HEK293 (cell line): ENCODE results near the gene ALG6.

Experiments used
- CTCF ChIA-PET: fragments of 350-600 bp; formaldehyde crosslinking; extraction: SDS; loops from one replicate; lab custom pipeline; 2021; ENCODE audit warnings: antibody characterized with exemption; lab: Yijun Ruan, JAX
- POLR2A ChIA-PET: fragments of 300-600 bp; formaldehyde crosslinking; extraction: SDS; loops from one replicate; lab custom pipeline; 2020; ENCODE audit warnings: antibody characterized with exemption, inconsistent platforms; lab: Yijun Ruan, JAX
- H3K27ac ChIP-seq: fragments of 200-500 bp; sonication (Bioruptor generic); 2 replicates; pipeline ENCODE4 v1.5.1; 2014; ENCODE audit warnings: low read depth, low read length, control low read depth, inconsistent platforms; ENCODE audit errors: extremely low read depth
- H3K36me3 ChIP-seq, 2 experiments: fragments of 200-500 bp in 1 of 2; sonication (Bioruptor generic) in 1 of 2; 1 replicate in 1 of 2; 2 replicates in 1 of 2; pipeline ENCODE4 v1.5.1; 2014 to 2017; ENCODE audit warnings: inconsistent platforms in 2 of 2, low read length in 2 of 2; ENCODE audit not compliant: control insufficient read depth in 2 of 2, insufficient read depth in 1 of 2
- H3K4me1 ChIP-seq: fragments of 200-500 bp; sonication (Bioruptor generic); 2 replicates; pipeline ENCODE4 v1.5.1; 2014; ENCODE audit warnings: mild to moderate bottlenecking, low read length, inconsistent platforms; ENCODE audit not compliant: control insufficient read depth, insufficient read depth
- H3K4me3 ChIP-seq: 2 replicates; pipeline ENCODE4 v1.5.1; 2011; ENCODE audit warnings: low read depth, mild to moderate bottlenecking, control low read depth, low read length, moderate library complexity
- H3K9me3 ChIP-seq: fragments of 200-500 bp; sonication (Bioruptor generic); 2 replicates; pipeline ENCODE4 v1.5.1; 2014; ENCODE audit warnings: low read depth, low read length, inconsistent platforms; ENCODE audit not compliant: control insufficient read depth, insufficient read depth
- FEZF1 ChIP-seq: fragments of 450-650 bp; formaldehyde crosslinking; IDR thresholded peaks from 2 replicates; pipeline ENCODE4 v1.5.1; 2016; ENCODE audit warnings: missing biosample characterization, missing genetic modification characterization
- GLI4 ChIP-seq: fragments of 450-650 bp; formaldehyde crosslinking; IDR thresholded peaks from 2 replicates; pipeline ENCODE4 v1.5.1; 2016; ENCODE audit warnings: missing biosample characterization, missing genetic modification characterization
- GLIS1 ChIP-seq: fragments of 450-650 bp; formaldehyde crosslinking; IDR thresholded peaks from 2 replicates; pipeline ENCODE4 v1.5.1; 2016; ENCODE audit warnings: missing biosample characterization, missing genetic modification characterization
- KLF1 ChIP-seq: fragments of 450-650 bp; formaldehyde crosslinking; IDR thresholded peaks from 2 replicates; pipeline ENCODE4 v1.5.1; 2016; ENCODE audit warnings: missing biosample characterization, missing genetic modification characterization
- KLF16 ChIP-seq: fragments of 450-650 bp; formaldehyde crosslinking; IDR thresholded peaks from 2 replicates; pipeline ENCODE4 v1.5.1; 2017; ENCODE audit warnings: missing biosample characterization, missing genetic modification characterization
- PBX3 ChIP-seq: sonication (generic); formaldehyde crosslinking; IDR thresholded peaks from 2 replicates; pipeline ENCODE4 v1.8.1; 2022; ENCODE audit warnings: mild to moderate bottlenecking, moderate library complexity, missing genetic modification reagents
- PRDM1 ChIP-seq: fragments of 450-650 bp; formaldehyde crosslinking; IDR thresholded peaks from 2 replicates; pipeline ENCODE4; 2016; ENCODE audit warnings: missing biosample characterization, missing genetic modification characterization
- ZFP37 ChIP-seq: fragments of 450-650 bp; formaldehyde crosslinking; IDR thresholded peaks from 2 replicates; pipeline ENCODE4 v1.5.1; 2016; ENCODE audit warnings: missing biosample characterization, missing genetic modification characterization
- ZIC2 ChIP-seq: fragments of 450-650 bp; formaldehyde crosslinking; IDR thresholded peaks from 2 replicates; pipeline ENCODE4 v1.5.1; 2016; ENCODE audit warnings: missing biosample characterization, missing genetic modification characterization
- ZNF114 ChIP-seq: fragments of 450-650 bp; formaldehyde crosslinking; IDR thresholded peaks from 2 replicates; pipeline ENCODE4 v1.5.0; 2017; ENCODE audit warnings: missing biosample characterization, missing genetic modification characterization
- ZNF404 ChIP-seq: fragments of 450-650 bp; formaldehyde crosslinking; IDR thresholded peaks from 2 replicates; pipeline ENCODE4 v1.5.1; 2017; ENCODE audit warnings: missing biosample characterization, missing genetic modification characterization
- ZNF521 ChIP-seq: fragments of 450-650 bp; formaldehyde crosslinking; IDR thresholded peaks from 2 replicates; pipeline ENCODE4 v1.5.1; 2017; ENCODE audit warnings: missing biosample characterization, mild to moderate bottlenecking, missing genetic modification characterization
- ZNF768 ChIP-seq: fragments of 450-650 bp; formaldehyde crosslinking; IDR thresholded peaks from 2 replicates; pipeline ENCODE4 v1.5.1; 2018; ENCODE audit warnings: missing biosample characterization, mild to moderate bottlenecking, missing genetic modification characterization
- ZNF792 ChIP-seq: fragments of 450-650 bp; formaldehyde crosslinking; IDR thresholded peaks from 2 replicates; pipeline ENCODE4 v1.5.1; 2016; ENCODE audit warnings: missing biosample characterization, missing genetic modification characterization
- ZNF830 ChIP-seq: fragments of 450-650 bp; IDR thresholded peaks from 2 replicates; pipeline ENCODE4 v1.5.0; 2018; ENCODE audit warnings: missing biosample characterization, missing genetic modification characterization, low read depth, mild to moderate bottlenecking, moderate library complexity
- ZXDB ChIP-seq: fragments of 450-650 bp; formaldehyde crosslinking; IDR thresholded peaks from 2 replicates; pipeline ENCODE4 v1.5.1; 2016; ENCODE audit warnings: missing biosample characterization, missing genetic modification characterization
- TF ChIP-seq, protein P1 (sequence below): fragments of 450-650 bp; formaldehyde crosslinking; IDR thresholded peaks from 2 replicates; pipeline ENCODE4 v1.5.1; 2017; ENCODE audit warnings: missing biosample characterization, missing genetic modification characterization
- TF ChIP-seq, protein P2 (sequence below): fragments of 450-650 bp; formaldehyde crosslinking; IDR thresholded peaks from 2 replicates; pipeline ENCODE4 v1.5.1; 2017; ENCODE audit warnings: missing biosample characterization, missing genetic modification characterization
- TF ChIP-seq, protein P3 (sequence below): fragments of 450-650 bp; formaldehyde crosslinking; IDR thresholded peaks from 2 replicates; pipeline ENCODE4 v1.5.1; 2016; ENCODE audit warnings: missing biosample characterization, missing genetic modification characterization
- TF ChIP-seq, protein P4 (sequence below): fragments of 450-650 bp; formaldehyde crosslinking; IDR thresholded peaks from 2 replicates; pipeline ENCODE4 v1.5.0; 2017; ENCODE audit warnings: missing biosample characterization, missing genetic modification characterization, borderline replicate concordance
- TF ChIP-seq, protein P5 (sequence below): fragments of 450-650 bp; formaldehyde crosslinking; IDR thresholded peaks from 2 replicates; pipeline ENCODE4 v1.5.1; 2016; ENCODE audit warnings: missing biosample characterization, missing genetic modification characterization

Gene ALG6

DNA sequence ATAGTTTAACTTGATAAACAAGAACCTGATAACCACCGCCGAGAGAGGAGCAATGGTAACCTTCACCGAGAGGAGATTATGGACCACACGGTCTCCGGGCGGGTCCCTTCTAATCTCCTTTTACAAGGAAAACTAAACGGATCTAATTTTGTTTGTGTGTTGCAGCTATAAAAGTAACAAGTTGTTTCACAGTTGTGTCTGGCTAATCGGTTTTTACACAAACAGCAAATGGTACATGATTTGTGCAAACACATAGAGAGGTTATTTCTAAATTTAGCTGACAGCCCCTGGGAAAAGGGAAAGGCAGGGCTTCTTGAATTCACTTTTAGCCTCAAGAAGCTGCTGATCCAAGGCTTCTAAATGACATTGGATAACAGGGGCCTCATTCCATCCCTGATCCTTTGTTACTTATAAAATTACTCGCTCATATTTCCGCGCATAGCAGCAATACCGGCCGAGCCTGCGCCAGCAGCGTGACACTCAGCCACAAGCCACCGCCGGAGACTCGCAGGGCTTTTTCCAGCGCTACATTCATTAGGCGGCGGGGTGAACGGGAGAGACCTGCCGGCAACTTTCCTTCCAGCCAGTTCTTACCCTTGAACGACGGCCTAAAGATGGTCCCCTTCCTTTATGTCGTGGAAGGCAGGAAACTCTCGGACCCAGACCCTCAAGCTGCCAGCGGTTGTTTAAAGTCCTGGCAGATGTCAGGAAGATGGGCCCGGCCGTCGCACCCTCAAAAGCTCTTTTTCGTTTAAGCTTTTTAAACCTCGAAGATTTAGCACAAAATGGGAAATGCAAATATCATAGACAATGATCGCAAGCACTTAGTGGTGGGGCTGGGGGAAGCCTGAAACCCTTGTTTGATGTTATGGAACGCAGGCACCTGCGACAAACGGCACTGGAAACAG is 40.7 kb upstream of the ALG6 start:
- ChIA-PET POLR2A (no interaction called here), CTCF (interaction anchor here (0.6 to 3.8 kb wide), 28 partner anchors 10 to 461 kb away, joined by 3 to 34 read pairs (median 4); partner anchors contain the start of genes EFCAB7 and ITGB3BP)
- H3K4me1 ChIP-seq, result peaks cover 5% of the 10 kb centered on the region; the same call in 1 of the 2 replicates
- H3K36me3 ChIP-seq, result no peaks in the 10 kb centered on the region
- no peak overlapping the region for H3K27ac ChIP-seq
- H3K9me3 ChIP-seq, result no peaks in the 10 kb centered on the region
- no peak for TF ChIP-seq ZNF521 (tag by site-specific recombination)
- TF ChIP-seq, protein P1, sequence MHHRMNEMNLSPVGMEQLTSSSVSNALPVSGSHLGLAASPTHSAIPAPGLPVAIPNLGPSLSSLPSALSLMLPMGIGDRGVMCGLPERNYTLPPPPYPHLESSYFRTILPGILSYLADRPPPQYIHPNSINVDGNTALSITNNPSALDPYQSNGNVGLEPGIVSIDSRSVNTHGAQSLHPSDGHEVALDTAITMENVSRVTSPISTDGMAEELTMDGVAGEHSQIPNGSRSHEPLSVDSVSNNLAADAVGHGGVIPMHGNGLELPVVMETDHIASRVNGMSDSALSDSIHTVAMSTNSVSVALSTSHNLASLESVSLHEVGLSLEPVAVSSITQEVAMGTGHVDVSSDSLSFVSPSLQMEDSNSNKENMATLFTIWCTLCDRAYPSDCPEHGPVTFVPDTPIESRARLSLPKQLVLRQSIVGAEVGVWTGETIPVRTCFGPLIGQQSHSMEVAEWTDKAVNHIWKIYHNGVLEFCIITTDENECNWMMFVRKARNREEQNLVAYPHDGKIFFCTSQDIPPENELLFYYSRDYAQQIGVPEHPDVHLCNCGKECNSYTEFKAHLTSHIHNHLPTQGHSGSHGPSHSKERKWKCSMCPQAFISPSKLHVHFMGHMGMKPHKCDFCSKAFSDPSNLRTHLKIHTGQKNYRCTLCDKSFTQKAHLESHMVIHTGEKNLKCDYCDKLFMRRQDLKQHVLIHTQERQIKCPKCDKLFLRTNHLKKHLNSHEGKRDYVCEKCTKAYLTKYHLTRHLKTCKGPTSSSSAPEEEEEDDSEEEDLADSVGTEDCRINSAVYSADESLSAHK (tag by site-specific recombination), result peak; percentile 24; the same call in 1 of the 2 replicates
- peak; percentile 34; the same call in 1 of the 2 replicates for TF ChIP-seq KLF1 (tag by site-specific recombination)
- no peak for TF ChIP-seq PBX3 (CRISPR knock-in tag)
- TF ChIP-seq ZIC2, result no peak
- TF ChIP-seq GLIS1 (tag by site-specific recombination), result peak; percentile 40; the same call in 1 of the 2 replicates
- TF ChIP-seq PRDM1 (tag by site-specific recombination), result peak; percentile 61
- TF ChIP-seq, protein P2, sequence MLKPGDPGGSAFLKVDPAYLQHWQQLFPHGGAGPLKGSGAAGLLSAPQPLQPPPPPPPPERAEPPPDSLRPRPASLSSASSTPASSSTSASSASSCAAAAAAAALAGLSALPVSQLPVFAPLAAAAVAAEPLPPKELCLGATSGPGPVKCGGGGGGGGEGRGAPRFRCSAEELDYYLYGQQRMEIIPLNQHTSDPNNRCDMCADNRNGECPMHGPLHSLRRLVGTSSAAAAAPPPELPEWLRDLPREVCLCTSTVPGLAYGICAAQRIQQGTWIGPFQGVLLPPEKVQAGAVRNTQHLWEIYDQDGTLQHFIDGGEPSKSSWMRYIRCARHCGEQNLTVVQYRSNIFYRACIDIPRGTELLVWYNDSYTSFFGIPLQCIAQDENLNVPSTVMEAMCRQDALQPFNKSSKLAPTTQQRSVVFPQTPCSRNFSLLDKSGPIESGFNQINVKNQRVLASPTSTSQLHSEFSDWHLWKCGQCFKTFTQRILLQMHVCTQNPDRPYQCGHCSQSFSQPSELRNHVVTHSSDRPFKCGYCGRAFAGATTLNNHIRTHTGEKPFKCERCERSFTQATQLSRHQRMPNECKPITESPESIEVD, result peak; percentile 41; the same call in 1 of the 2 replicates
- no peak for TF ChIP-seq ZNF114 (tag by site-specific recombination)
- peak; percentile 54 for TF ChIP-seq ZXDB
- peak; percentile 64 for TF ChIP-seq FEZF1 (tag by site-specific recombination)
- TF ChIP-seq ZNF404 (tag by site-specific recombination), result no peak
- TF ChIP-seq, all 188 proteins: peak for 7
- no peak overlapping the region for H3K4me3 ChIP-seq

- Histone ChIP-seq H3K4me3 (no peak overlapping the region), H3K27ac (no peak overlapping the region), H3K36me3 (no peaks in the 10 kb centered on the region), H3K9me3 (no peaks in the 10 kb centered on the region), H3K4me1 (peaks cover 5% of the 10 kb centered on the region; the same call in 1 of the 2 replicates)
- POLR2A ChIA-PET, result no interaction called here
- CTCF ChIA-PET, result interaction anchor here (0.5 to 3.8 kb wide), 36 partner anchors 8 to 866 kb away, joined by 3 to 34 read pairs (median 4); partner anchors contain the start of genes EFCAB7 and ITGB3BP
- TF ChIP-seq KLF16 (tag by site-specific recombination), result peak; percentile 30; the same call in 1 of the 2 replicates
- TF ChIP-seq, protein P3, sequence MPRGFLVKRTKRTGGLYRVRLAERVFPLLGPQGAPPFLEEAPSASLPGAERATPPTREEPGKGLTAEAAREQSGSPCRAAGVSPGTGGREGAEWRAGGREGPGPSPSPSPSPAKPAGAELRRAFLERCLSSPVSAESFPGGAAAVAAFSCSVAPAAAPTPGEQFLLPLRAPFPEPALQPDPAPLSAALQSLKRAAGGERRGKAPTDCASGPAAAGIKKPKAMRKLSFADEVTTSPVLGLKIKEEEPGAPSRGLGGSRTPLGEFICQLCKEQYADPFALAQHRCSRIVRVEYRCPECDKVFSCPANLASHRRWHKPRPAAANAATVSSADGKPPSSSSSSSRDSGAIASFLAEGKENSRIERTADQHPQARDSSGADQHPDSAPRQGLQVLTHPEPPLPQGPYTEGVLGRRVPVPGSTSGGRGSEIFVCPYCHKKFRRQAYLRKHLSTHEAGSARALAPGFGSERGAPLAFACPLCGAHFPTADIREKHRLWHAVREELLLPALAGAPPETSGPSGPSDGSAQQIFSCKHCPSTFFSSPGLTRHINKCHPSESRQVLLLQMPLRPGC (tag by site-specific recombination), result no peak
- TF ChIP-seq ZFP37 (tag by site-specific recombination), result peak; percentile 63; the same call in 1 of the 2 replicates
- TF ChIP-seq, protein P4, sequence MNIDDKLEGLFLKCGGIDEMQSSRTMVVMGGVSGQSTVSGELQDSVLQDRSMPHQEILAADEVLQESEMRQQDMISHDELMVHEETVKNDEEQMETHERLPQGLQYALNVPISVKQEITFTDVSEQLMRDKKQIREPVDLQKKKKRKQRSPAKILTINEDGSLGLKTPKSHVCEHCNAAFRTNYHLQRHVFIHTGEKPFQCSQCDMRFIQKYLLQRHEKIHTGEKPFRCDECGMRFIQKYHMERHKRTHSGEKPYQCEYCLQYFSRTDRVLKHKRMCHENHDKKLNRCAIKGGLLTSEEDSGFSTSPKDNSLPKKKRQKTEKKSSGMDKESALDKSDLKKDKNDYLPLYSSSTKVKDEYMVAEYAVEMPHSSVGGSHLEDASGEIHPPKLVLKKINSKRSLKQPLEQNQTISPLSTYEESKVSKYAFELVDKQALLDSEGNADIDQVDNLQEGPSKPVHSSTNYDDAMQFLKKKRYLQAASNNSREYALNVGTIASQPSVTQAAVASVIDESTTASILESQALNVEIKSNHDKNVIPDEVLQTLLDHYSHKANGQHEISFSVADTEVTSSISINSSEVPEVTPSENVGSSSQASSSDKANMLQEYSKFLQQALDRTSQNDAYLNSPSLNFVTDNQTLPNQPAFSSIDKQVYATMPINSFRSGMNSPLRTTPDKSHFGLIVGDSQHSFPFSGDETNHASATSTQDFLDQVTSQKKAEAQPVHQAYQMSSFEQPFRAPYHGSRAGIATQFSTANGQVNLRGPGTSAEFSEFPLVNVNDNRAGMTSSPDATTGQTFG (tag by site-specific recombination), result no peak
- no peak for TF ChIP-seq GLI4 (tag by site-specific recombination)
- TF ChIP-seq ZNF792, result no peak
- TF ChIP-seq, protein P5, sequence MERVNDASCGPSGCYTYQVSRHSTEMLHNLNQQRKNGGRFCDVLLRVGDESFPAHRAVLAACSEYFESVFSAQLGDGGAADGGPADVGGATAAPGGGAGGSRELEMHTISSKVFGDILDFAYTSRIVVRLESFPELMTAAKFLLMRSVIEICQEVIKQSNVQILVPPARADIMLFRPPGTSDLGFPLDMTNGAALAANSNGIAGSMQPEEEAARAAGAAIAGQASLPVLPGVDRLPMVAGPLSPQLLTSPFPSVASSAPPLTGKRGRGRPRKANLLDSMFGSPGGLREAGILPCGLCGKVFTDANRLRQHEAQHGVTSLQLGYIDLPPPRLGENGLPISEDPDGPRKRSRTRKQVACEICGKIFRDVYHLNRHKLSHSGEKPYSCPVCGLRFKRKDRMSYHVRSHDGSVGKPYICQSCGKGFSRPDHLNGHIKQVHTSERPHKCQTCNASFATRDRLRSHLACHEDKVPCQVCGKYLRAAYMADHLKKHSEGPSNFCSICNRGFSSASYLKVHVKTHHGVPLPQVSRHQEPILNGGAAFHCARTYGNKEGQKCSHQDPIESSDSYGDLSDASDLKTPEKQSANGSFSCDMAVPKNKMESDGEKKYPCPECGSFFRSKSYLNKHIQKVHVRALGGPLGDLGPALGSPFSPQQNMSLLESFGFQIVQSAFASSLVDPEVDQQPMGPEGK (tag by site-specific recombination), result peak; percentile 41; the same call in 1 of the 2 replicates
- no peak for TF ChIP-seq ZNF830 (tag by site-specific recombination)
- no peak for TF ChIP-seq ZNF768 (tag by site-specific recombination)
These were observed 39.9 kb upstream of the ALG6 start for GRCh38 chr1:63327417-63328054.
